Esophagus squamous epithelium (tissue), 4 donors: ENCODE results near the gene PGK1.

Experiments used
- POLR2A ChIP-seq, 4 donors: fragments of 450-650 bp; IDR thresholded peaks; one replicate each; pipeline ENCODE4 v1.6.1; 2017; ENCODE audit warnings: antibody characterized with exemption in 4 of 4, mild to moderate bottlenecking in 4 of 4, moderate library complexity in 3 of 4
- TF ChIP-seq, protein P1 (sequence below), 6 experiments: fragments of 450-650 bp in 4 of 6; fragments of 200-600 bp in 2 of 6; sonication (generic) in 2 of 6; IDR thresholded peaks; one replicate each; pipeline ENCODE4 v1.5.1; 2016 to 2019; ENCODE audit warnings: antibody characterized with exemption in 6 of 6, mild to moderate bottlenecking in 4 of 6, moderate library complexity in 4 of 6

DNA sequence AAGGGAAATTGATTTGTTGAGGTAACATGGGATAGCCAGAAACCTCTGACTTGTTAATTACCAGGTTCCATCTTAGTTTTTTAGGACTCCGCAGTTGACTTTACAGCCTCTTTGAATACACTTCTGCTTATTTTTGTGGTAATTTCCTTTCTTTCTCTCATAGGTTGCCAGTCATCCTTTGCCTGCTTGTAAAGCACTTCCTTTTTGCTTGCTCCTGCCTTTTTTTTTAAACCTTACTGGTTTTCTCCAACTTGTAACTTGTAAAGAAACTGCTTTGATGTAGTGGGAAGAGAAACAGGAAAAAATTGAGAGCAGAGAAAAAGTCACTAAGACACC is 2.6 kb downstream of the PGK1 start:
- TF ChIP-seq, protein P1, sequence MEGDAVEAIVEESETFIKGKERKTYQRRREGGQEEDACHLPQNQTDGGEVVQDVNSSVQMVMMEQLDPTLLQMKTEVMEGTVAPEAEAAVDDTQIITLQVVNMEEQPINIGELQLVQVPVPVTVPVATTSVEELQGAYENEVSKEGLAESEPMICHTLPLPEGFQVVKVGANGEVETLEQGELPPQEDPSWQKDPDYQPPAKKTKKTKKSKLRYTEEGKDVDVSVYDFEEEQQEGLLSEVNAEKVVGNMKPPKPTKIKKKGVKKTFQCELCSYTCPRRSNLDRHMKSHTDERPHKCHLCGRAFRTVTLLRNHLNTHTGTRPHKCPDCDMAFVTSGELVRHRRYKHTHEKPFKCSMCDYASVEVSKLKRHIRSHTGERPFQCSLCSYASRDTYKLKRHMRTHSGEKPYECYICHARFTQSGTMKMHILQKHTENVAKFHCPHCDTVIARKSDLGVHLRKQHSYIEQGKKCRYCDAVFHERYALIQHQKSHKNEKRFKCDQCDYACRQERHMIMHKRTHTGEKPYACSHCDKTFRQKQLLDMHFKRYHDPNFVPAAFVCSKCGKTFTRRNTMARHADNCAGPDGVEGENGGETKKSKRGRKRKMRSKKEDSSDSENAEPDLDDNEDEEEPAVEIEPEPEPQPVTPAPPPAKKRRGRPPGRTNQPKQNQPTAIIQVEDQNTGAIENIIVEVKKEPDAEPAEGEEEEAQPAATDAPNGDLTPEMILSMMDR (IDR thresholded peaks at IDR 0.05) = no peak
- TF ChIP-seq POLR2A (IDR thresholded peaks at IDR 0.05) = no peak
